DMS 273 (cell line): ENCODE measurements around the gene BZW2.

ENCODE experiments used
- DNase-seq: peaks from one replicate; lab custom pipeline; 2025; ENCODE audit not compliant: unreplicated experiment; lab: John Stamatoyannopoulos, UW

BZW2 gene

DNA sequence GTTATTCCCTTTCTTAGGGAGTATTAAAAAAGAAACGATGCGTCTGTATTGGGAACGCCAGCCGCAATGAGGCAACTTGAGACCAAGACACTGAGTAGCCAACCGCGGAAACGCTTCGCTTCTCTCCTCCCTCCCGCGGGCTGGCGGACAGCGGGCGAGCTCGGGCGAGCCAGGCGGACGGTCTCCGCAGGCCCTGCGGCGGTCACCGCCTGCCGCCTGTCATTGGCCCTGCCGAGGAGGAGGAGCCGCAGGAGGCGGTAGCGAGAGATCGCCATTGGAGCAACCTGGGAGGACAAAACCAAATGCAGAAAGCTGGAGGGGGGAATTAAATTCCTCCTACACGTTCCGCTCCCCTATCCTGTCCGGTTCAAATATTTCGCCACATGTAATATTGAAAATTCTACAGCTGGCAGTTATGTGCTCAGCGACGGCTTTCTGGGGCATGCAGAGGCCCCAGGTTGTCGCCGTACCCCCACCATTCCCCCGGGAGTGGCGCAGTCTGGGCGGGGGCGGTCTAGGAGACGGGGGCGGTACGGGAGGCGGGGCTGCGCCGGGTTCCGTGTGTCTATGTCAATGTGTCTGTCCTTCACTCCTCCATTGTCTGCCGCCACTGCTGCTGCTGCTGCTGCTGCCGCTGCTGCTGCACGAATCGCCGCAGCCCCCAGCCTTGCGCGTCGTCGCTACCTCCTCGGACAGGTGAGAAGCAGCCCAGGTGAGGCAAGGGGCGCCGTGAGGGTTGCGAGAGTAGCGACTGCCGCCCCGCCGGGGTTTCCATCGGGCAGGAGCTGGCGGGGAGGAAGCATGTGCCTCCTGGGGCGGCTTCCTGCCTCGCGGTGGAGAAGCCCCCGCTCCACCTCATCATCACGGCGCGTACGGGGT is at the start of gene BZW2, which contains the start of gene ANKMY2:
Gene BZW2 (plus strand): TSS at position 589 of the 879 bp plus-strand sequence. CDS start 19,263 bp downstream, outside the sequence.
Gene ANKMY2 (minus strand): TSS at position 162 of the 879 bp plus-strand sequence. CDS start 181 bp downstream, outside the sequence.
- DNase-seq, result peak; percentile 99

DNA sequence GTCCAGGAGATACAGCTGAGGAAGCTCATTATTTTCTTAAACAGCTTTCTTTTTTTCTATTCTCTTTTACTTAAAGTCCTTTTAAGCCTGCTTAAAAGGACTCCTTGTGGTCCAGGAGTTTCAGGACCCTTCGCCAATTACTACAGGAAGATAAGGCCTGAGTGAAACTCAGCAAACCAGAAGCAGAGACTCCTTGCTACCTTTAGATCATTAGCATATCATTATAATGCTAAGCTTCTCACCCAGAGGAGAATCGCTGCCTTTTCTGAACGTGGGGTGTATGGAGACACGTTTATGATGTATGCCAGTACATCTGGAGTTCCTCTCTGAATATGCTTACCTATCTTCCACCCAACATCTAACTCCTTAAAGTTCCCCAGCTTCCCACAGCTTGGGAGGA is 48.0 kb upstream of the BZW2 start:
- no peak for DNase-seq

DNA sequence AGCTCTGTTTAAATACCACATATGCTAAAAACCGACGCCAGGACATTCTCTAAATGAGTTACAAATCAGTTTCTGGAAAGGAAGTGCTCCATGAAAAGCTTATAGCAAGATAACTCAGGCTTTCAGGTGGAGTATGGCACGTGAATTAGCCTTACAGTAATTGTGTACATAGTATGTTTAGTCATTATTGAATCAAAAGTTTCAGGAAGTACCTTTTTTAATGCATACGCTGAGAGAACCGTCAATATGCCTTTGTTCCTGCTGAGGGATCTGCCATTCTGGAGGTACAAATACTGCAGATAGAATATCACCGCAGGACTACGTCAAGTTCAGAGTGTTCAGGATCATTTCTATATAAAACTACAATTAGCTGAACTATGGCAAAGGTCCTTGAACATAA is 46.1 kb upstream of the BZW2 start:
- no peak for DNase-seq

DNA sequence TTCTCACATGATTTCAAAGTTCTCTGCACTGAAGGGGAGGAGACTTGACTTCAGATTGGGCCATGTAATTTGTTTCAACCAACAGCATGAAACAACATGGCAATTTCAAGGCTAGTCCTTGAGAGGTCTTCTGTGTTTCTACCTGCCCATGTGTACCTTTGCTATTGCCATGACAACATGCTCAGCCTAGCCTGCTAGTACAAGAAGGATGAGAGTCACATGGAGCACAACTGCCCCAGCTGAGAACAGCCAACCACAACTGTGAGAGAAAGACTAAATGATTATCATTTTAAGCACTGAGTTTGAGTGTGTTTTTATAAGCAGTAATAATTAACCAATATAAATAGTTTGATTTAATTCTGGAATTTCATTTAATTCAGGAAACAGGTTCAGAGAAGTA is 42.3 kb upstream of the BZW2 start:
- no peak for DNase-seq

DNA sequence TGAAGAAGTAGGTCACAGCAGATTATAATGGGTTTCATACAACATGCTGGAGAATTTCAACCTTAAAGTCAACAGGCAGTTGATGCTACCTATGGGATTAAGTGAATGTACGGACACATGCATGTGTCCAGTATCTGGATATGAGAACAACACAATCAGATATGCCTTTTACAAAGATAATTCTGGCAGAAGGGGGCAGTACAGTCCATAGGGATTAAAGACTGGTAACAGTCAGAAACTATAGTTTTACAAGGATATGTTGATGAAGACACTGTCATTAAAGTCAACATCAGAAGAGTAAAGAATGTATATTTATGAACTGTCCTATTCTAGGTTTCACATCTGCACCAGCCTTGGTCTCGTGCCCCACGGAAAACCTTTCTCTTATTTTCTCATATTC is 41.9 kb upstream of the BZW2 start:
- peak; percentile 42 for DNase-seq

DNA sequence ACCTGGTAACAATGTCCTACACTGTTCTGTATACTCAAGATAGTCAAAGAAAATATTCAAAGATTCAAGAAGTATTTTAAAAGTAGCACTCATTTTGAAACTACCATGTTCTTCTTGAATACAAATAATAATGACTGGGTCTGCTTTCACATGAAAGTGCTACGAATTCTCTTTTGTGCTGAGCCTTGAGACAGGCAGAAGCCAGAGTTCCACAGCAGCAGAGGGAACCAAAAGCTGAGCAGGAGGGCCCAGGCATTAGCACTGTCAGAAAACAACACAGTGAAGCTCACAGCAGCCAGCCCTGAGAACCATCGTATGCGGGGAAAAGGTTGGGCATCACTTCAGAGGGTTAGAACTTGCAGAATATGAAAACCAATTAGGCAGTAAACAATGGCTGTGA is 39.3 kb upstream of the BZW2 start:
- DNase-seq, result no peak

DNA sequence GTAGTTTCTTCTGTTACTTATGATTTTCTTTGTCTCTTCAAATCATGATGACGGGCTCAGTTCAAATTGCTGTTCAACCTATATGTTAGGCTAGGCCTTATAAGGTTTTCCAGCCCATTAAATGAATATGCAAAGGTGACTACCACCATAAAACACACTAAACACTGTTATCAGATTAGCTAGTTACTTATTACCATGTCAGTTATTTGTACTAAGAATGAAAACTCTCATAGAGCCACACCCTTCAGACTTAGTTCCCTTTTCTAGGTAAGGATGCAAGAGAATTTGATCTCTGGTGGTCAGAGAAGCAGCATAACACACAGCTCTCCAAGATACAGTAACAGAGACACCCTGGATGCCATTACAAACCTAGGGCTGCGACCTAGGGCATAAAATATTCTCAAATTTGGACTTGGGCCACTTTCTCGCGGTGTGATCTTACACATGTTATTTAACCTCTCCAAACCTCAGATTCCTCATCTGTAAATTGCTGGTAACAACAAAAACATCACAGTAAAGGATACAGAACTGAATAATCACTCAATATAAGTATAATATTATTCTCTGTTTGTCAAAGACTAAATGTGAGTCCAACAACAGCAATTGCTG is 36.0 kb upstream of the BZW2 start:
- no peak for DNase-seq

DNA sequence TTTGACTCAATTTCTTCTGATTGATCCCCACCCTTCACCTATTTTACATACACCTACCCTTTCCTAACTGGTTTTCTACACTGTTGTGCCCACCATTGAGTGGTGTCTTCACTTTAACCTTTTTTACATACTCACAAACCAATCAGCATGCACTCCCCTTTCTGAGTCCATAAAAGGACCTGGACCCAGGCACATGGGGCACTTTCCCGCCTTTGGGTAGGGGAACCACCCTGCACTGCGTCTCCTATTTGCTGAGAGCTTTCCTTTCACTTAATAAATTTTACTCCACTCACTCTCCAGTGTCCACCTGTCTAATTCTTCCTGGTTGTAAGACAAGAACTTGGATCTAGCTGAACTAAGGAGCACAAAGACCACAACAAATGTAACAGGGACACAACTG is 34.3 kb upstream of the BZW2 start:
- DNase-seq, result no peak

DNA sequence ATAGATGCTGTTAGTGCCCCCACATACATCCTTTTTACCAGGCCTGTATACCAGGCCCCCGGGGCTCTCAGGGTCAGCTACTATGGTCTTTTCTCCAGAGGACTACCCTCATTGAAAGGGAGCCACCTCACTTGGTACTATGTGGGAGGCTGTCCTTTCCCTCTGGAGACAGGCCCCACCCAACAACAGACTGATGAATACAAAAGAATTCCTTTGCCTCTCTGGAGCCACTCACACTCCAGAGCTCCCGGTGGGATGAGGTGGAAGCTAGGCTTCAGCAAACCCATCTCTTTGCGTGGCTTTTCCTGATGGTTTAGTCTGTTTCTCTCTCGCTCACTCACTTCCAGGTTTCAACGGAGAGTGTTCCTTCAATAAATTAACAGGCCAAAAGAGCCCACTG is 30.8 kb upstream of the BZW2 start:
- no peak for DNase-seq

DNA sequence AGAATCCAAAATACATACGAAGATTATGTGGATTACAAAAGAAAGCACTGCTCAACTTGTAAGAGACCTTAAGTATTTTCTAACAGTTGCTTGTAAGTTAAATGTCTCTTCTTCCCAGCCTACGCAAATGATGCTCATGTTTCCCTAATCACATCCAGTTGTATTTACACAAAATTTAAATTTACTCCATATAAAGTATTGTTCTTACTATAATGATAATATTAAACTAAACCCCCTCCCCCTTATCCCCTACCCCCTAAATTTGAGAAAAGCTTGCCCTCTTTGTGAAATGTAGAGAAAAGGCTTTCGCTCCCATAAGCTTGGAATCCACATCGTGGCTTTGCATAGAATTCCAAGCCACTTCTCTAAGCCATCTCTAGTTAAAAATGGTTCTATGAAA is 29.9 kb upstream of the BZW2 start:
- DNase-seq, result no peak

DNA sequence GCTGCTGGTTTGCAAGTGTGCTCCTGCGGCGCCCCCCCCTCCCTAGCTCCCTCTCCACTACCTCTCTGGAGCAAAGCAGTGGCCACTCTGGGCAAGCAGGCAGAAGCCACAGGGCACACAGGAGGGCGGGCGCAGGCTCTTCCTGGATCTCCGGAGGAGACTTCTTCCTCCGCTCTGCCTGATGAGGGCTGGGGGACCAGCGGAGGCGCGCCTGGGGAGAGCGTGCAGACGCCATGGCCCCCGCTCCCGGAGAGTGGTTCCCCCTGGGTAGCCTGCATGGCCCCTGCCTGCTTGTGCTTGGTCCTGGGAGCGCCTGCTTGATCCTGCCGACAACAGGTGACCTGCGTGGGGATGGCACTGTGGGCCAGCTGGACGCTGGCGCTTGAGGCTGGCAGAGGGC is 29.4 kb upstream of the BZW2 start:
- DNase-seq, result no peak

DNA sequence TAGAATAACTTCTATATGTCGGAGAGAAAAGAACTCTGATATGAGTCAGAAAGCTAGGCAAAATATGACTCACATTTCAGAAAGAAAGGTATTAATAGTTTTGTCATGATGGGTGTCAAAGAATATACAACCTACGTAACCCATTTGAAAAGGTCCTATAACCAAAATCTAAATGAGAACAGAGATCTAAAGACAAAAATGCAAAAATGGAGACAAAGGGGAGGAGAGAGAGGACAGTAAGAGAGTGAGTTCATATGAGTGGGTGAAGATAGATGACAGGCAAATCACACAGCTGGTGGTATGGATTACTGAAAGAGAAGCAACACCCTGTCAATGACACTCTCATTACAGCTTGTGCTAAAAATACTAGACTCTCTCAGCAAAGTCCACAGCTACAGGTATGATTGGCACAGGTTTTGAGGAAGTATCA is 26.0 kb upstream of the BZW2 start:
- DNase-seq, result no peak

DNA sequence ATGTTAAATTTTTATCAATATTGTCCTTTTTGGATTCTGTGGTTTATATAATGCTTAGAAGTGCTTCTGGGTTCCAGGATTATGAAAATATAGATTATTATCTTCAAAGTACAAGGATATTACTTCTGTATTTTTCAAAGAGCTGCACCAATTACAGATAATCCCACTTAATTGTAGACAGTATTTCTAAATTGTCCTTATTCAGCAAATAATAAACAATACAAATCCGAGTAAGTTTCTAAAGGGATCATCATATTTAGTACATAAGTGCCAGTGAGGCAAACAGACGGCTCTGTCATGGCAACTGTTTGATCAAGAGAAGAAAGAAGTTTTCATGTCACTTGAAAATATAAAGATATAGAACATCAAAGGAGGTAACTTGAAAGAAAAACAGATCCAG is 19.6 kb upstream of the BZW2 start:
- no peak for DNase-seq

DNA sequence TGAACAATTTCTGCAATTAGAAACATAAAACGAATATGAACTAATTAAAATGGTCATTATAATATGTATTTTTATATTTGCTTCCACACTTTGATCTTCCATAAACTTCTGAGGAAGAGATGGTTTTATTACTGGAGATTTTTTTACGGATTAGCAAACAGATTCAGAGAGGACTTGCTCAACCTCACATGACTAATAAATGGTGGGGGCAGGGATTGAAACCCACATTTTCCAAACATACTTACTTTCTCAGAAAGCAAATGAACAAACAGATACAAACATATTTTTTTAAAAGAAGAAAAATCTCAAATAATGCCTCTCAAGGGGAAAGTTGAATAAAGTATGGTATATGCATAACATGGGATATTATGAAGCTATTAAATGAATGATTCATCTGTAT is 18.7 kb upstream of the BZW2 start:
- no peak for DNase-seq

DNA sequence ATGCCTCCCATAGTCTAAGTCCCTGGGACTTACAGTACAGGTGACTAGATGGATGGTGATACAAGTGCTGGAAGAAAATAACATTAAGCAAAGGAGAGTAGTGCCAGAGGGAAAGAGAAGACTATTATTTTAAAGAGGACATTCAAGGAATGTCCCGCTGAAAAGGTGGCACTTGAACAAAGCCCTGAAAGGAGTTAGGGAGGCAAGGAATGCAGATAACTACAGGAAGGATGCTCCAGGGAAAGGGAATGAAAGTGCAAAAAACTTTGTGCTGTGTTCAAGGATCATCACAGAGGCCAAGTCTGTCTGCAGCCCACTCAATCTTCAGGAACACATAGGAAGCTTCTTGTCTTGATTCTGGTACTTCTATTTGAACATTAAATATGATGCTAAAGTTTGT is 15.3 kb upstream of the BZW2 start:
- DNase-seq, result no peak

DNA sequence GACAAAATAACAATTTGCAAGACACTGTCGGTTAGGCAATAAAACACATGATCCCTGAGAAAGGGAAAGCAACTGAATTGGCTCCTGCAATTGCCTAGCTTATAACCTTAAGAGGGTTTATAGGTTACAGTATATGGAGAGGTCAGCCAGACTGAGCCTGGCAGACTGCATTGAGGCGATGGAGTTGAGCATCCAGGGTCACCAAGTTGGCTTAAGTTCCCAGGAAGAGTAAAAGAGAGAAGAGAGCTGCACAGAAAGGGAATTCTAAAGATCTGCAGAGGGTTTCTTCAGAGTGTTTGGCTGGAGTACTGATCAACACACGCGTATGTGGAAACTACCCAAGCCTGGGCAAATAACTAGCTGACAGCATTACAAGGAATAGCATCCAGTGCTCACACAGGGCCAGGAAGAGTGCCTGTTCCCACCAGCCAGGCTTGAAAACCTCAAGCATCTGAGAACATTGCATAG is 11.7 kb upstream of the BZW2 start:
- no peak for DNase-seq

DNA sequence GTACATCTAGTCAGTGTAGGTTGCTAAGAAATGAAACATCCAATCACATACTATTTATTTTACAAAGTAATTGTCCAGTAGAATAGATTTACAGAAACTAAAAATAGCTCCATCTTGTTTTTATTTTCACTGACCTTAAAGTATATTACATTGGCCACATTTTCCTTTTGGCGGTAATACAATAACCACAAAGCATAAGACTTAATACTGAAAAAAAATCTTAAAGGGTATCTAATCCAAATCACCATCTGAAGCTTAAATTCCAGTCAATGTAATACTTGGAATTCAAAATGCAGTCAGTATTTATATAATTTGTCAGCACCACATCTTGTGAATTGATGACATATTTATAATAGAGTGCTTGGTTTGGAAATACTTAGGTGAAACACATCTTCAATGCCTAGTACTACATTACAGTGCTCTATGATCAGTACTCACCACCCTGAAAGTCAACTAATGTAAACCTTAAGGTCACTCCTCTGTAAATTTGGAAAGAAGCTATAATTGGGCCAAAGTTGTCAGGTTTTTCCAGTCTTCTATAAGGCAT is 9.4 kb upstream of the BZW2 start:
- no peak for DNase-seq

DNA sequence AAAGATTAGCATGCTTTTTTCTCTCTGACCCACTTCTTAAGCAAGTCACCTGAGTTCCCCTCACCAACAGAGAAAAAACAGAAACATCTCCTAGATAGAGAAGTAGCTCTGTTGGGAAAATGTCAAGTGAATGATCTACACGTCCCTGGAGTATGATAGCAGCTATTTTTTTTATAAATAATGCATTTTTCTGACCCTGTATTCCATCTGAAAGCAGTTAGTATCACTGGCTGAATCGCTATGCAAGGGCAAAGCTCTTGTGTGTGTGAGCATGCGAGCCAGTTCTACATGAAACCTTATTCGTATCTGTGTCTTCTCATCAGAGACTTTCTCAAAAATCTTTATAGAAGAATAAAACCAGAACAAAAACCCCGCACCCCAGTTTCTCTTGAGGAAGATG is 8.6 kb upstream of the BZW2 start:
- no peak for DNase-seq

DNA sequence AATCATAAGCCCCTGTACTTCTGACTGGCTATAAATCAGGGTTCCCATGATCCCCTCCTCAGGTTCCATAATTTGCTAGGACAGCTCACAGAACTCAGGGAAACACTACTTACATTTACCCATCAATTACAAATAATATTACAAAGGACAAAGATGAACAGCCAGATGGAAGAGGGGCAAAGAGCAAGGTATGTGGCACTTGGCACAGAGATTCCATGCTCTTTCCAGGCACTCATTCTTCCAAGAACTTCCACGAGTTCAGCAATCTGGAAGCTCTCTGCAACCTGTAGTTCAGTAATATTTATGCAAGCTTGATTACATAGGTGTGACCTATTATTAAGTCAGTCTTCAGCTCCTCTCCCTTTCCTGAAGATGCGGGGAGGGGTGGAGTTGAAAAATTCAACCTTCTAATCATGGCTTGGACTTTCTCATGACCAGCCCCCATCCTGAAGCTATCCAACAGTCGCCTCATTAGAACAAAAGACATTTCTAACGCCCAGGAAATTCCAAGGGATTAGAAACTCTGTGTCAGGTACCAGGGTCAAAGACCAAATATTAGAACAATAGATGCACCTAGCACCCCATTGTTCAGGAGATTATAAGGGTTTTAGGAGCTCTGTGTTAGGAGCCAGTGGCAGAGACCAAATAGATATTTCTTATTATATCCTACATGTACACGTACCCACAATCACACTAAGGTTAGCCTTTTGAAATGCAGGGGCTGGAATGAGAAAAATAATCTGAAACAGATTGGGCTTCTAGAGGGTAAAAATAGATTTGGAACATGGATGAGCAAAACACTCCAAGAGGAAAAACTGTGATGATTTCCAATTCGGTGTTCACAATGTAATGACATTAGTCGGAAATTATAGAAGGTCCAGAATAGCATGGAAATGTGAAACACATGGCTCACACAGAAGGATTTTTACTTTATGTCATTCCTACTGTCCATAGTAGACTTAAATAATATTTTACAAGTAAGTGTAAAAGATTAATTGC is 7.4 kb upstream of the BZW2 start:
- no peak for DNase-seq

DNA sequence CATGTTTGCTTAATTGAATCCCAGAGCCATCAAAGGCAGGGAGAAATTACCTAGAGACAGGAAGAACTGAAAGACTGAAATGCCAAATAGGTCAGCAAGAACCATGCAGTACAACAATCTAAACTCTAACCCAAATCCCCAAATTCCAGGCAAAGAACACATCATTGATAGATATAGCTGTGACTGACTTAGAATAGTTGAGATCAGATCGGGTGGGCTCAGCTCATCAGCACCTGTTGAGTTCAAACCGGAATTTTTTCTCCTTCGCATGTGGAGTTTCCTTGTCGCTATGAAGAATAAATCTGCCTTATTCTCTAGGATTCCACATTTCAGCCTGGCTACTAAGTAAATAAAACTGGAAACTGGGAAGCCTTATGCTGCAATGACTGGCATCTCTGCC is 1.8 kb upstream of the BZW2 start:
- no peak for DNase-seq
